Measurements from ENCODE around the gene PILRA. TPM values are rescaled to one million over a fixed set of nuclear protein-coding genes. Genes with fewer than 3 reads are reported as not detected.
A peak's percentile ranks its signal among the peaks of the same experiment; 100 is the strongest.
"Not testable (repeated sequence)": the region's sequence is repeated elsewhere in the genome, so short reads cannot be mapped to it uniquely, and the experiment has no call there.

Gene PILRA
- total RNA-seq, 4 donors from 2014 or later = 3.3 to 20.6 (median 6.7) TPM

DNA sequence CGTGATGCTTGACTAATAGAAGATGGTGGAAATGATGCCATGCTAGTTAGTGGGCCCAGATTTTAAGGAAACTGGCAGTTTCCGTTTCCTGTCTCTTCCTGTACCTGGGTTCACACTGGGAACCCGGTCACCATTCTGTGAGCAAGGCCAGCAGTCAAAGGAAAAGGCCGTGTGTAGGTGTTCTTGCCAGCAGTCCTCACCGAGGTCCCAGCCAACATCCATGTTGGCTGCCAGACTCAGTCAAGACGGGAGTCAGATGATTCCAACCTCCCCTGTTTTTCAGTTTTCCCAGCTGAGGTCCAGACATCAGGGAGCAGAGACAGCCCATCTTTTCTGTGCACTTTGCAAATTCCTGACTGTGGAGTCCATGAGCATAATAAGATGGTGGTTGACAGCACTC is 30.5 kb upstream of the PILRA start:
- intact Hi-C loops (cut with DNase I; ENCODE audit: low total_unique reads) = no loop called here
- no peak for TF ChIP-seq POLR2A (IDR thresholded peaks at IDR 0.05)
- TF ChIP-seq, protein P1, sequence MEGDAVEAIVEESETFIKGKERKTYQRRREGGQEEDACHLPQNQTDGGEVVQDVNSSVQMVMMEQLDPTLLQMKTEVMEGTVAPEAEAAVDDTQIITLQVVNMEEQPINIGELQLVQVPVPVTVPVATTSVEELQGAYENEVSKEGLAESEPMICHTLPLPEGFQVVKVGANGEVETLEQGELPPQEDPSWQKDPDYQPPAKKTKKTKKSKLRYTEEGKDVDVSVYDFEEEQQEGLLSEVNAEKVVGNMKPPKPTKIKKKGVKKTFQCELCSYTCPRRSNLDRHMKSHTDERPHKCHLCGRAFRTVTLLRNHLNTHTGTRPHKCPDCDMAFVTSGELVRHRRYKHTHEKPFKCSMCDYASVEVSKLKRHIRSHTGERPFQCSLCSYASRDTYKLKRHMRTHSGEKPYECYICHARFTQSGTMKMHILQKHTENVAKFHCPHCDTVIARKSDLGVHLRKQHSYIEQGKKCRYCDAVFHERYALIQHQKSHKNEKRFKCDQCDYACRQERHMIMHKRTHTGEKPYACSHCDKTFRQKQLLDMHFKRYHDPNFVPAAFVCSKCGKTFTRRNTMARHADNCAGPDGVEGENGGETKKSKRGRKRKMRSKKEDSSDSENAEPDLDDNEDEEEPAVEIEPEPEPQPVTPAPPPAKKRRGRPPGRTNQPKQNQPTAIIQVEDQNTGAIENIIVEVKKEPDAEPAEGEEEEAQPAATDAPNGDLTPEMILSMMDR (IDR thresholded peaks at IDR 0.05) = no peak
- H3K9me3 ChIP-seq = no peaks in the 10 kb centered on the region
- no peak overlapping the region for H3K27ac ChIP-seq
- no peaks in the 10 kb centered on the region for H3K27me3 ChIP-seq
- no peak overlapping the region for H3K4me3 ChIP-seq
- no peak for DNase-seq
- no peaks in the 10 kb centered on the region for H3K36me3 ChIP-seq
- no peaks in the 10 kb centered on the region for H3K4me1 ChIP-seq

DNA sequence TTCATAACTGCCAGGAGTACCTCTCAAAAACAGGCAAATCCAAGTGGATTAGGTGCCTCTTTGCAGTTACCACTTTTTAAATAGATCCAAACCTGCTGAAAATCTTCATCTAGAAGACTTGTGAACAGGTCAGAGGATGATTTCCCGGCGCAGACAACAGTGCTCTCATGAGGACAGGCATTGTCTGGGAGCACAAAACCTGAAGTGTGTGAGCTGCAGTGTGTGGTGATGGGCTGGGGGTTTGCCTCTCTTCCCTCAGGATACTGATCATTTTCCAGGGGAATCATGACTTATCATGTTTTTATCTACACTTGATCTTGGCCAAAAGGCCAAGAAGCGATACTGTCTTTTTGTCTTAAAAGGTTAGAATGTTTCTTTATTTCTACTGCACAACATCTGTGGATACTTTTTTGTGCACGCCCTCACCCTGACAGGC is 29.1 kb upstream of the PILRA start:
- H3K4me3 ChIP-seq; H3K9me3 ChIP-seq; intact Hi-C loops (cut with DNase I; ENCODE audit: low total_unique reads); H3K36me3 ChIP-seq; H3K27me3 ChIP-seq; H3K4me1 ChIP-seq; DNase-seq: not testable (repeated sequence)
- peak overlapping the region; percentile 44 to 65 for H3K27ac ChIP-seq

DNA sequence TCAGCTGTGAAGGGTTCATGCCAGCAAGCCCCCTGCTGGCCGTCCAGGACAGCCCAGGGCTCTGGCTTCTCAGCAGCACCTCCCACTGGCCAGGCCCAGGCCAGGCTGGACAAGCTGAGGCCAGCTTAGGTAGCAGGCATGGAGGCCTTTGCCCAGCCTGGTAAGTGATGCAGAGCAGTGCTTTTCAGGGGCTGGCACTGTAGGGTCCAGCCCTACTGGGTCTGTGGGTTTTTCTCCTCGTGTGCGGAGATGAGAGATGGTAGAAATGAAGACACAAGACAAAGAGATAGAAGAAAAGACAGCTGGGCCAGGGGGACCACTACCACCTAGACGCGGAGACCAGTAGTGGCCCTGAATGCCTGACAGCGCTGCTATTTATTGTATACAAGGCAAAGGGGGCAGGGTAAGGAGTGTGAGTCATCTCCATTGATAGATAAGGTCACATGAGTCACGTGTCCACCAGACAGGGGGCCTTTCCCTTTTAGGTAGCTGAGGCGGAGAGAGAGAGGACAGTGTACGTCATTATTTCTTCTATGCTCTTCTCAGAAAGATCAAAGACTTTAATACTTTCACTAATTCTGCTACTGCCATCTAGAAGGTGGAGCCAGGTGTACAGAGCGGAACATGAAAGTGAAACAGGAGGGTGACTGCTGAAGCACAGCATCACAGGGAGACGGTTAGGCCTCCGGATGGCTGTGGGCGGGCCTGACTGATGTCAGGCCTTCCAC is 28.6 kb upstream of the PILRA start:
- H3K27ac ChIP-seq = peak overlapping the region; percentile 44 to 65

DNA sequence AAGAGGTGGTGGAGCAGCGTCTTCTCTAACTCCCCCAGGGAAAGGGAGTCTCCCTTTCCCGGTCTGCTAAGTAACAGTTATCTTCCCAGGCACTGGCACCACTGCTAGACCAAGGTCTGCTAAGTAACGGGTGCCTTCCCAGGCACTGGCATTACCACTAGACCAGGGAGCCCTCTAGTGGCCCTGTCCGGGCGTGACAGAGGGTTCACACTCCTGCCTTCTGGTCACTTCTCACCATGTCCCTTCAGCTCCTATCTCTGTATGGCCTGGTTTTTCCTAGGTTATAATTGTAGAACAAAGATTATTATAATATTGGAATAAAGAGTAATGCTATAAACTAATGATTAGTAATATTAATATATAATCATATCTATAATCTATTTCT is 28.0 kb upstream of the PILRA start:
- H3K27me3 ChIP-seq; H3K36me3 ChIP-seq; H3K27ac ChIP-seq; H3K4me1 ChIP-seq; H3K4me3 ChIP-seq; intact Hi-C loops (cut with DNase I; ENCODE audit: low total_unique reads); H3K9me3 ChIP-seq: not testable (repeated sequence)
- TF ChIP-seq, protein P1 (IDR thresholded peaks at IDR 0.05) = peak; percentile 33 to 47 (median 40)
- DNase-seq = peak; percentile 66 to 75

More for the DNA sequence above, 28.6 kb upstream of the PILRA start:
- H3K4me1 ChIP-seq; H3K36me3 ChIP-seq; H3K4me3 ChIP-seq; H3K9me3 ChIP-seq; DNase-seq; intact Hi-C loops (cut with DNase I; ENCODE audit: low total_unique reads); H3K27me3 ChIP-seq: not testable (repeated sequence)
- TF ChIP-seq, protein P1 (IDR thresholded peaks at IDR 0.05) = peak in 1 of 4 experiments; percentile 14

DNA sequence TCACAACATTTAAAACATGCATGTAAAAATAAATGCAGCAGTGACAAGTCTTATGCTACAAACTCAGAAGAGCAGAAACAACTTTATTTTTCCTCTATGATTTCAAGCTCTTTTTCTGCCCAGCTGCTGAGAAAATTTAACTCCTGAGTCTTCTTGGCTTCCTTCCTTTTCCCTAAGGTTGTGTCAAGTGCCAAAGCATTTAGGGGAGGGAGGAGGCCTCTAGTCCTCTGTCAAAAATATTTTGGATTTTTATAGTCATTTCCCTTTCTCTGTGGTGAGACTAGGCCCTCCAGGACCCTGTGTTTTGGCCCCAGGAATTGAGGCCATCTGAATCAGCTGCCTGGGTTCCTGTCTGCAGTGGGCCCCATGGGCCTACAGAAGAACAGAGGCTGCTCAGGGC is 26.4 kb upstream of the PILRA start:
- Histone ChIP-seq H3K27me3 (no peaks in the 10 kb centered on the region), H3K4me3 (no peak overlapping the region), H3K27ac (no peak overlapping the region), H3K4me1 (no peaks in the 10 kb centered on the region), H3K36me3 (no peaks in the 10 kb centered on the region), H3K9me3 (no peaks in the 10 kb centered on the region)
- DNase-seq = no peak
- TF ChIP-seq, protein P1 (IDR thresholded peaks at IDR 0.05) = no peak
- TF ChIP-seq POLR2A (IDR thresholded peaks at IDR 0.05) = no peak
- intact Hi-C loops (cut with DNase I; ENCODE audit: low total_unique reads) = no loop called here

DNA sequence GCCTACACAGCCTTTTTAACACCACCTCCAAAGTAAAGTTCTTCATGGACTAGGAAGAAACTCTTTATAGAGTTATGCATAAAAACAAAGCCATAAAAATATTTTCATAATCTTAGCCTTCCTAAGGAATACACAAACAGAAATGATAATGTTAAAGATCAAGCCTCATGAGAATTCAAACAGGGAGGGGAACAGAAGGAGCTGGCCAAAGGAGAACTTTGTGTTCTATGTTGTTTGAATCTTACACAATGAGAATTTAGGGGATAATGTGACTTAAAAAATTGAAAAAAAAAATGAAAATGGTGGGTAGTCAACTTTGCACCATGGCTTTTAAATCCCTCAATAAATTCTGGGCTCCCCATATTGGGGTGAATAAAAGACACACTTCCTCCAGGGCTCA is 24.5 kb upstream of the PILRA start:
- intact Hi-C loops (cut with DNase I; ENCODE audit: low total_unique reads) = no loop called here
- H3K9me3 ChIP-seq = no peaks in the 10 kb centered on the region
- no peak for DNase-seq
- H3K36me3 ChIP-seq = no peaks in the 10 kb centered on the region
- H3K27ac ChIP-seq = no peak overlapping the region
- H3K4me3 ChIP-seq = no peak overlapping the region
- H3K27me3 ChIP-seq = no peaks in the 10 kb centered on the region
- TF ChIP-seq POLR2A (IDR thresholded peaks at IDR 0.05) = no peak
- TF ChIP-seq, protein P1 (IDR thresholded peaks at IDR 0.05) = no peak
- H3K4me1 ChIP-seq = no peaks in the 10 kb centered on the region

Data from uterus (tissue), 4 donors.